Ovary (tissue), 9 donors: ENCODE measurements around the gene GPR25. TPM values are rescaled to one million over a fixed set of nuclear protein-coding genes. Genes with fewer than 3 reads are reported as not detected.

Experiments
- DNase-seq, 5 donors: peaks; one replicate each; pipeline ENCODE4 v3.0.0-alpha.2; 2019 to 2020
- H3K27ac ChIP-seq, 2 donors: fragments of 200-600 bp; one replicate each; pipeline versions ENCODE4 v1.5.1 to v1.8.0; 2019 to 2022
- H3K27me3 ChIP-seq: fragments of 200-600 bp; one replicate; pipeline ENCODE4 v1.8.0; 2022
- H3K36me3 ChIP-seq: fragments of 200-600 bp; sonication (generic); one replicate; pipeline ENCODE4 v1.5.1; 2019
- H3K4me1 ChIP-seq: one replicate; pipeline ENCODE4 v1.8.1; 2013; ENCODE audit warnings: mild to moderate bottlenecking, moderate library complexity; ENCODE audit not compliant: insufficient read depth
- H3K4me3 ChIP-seq: fragments of 200-600 bp; sonication (generic); one replicate; pipeline ENCODE4 v1.5.1; 2017
- H3K9me3 ChIP-seq, 2 donors: fragments of 200-600 bp in 1 of 2; sonication (generic) in 1 of 2; one replicate each; pipeline versions ENCODE4 v1.5.1 to v1.8.1; 2013 to 2019; ENCODE audit warnings: mild to moderate bottlenecking in 1 of 2, moderate library complexity in 1 of 2
- CTCF ChIP-seq, 3 donors: fragments of 450-650 bp in 2 of 3; fragments of 200-600 bp in 1 of 3; IDR thresholded peaks; one replicate each; pipeline versions ENCODE4 v1.5.1 to v1.8.0; 2016 to 2022; ENCODE audit warnings: antibody characterized with exemption in 3 of 3, mild to moderate bottlenecking in 1 of 3
- EP300 ChIP-seq: sonication (generic); formaldehyde crosslinking; IDR thresholded peaks from one replicate; pipeline ENCODE4 v1.6.1; 2017; ENCODE audit warnings: antibody characterized with exemption
- POLR2A ChIP-seq: fragments of 450-650 bp; IDR thresholded peaks from one replicate; pipeline ENCODE4 v1.6.1; 2017; ENCODE audit warnings: antibody characterized with exemption, mild to moderate bottlenecking, moderate library complexity
- WGBS, 3 donors: extraction: QIAGEN DNeasy Blood & Tissue Kit in 1 of 3; methylation state at CpG; one replicate each; pipeline versions ENCODE4 v1.1.5 to v1.1.7; 2013 to 2017; 5-methylcytosine and 5-hydroxymethylcytosine counted together
- intact Hi-C, 4 donors: fragments of 100-400 bp; cut with DNase I; formaldehyde crosslinking; loops; one replicate each; pipeline versions ENCODE4 v1.11.0 to v1.15.1; 2022 to 2023
- polyA plus RNA-seq, 2 donors: library from polyadenylated mRNA; stranded (reverse); fragments of 200-250 nt in 1 of 2; fragments of 350-450 nt in 1 of 2; fragmentation: Illumina TruSeq in 1 of 2; extraction: RNeasy Lipid Tissue Mini Kit (QIAGEN cat#74804) in 1 of 2; gene quantifications; one replicate each; pipeline ENCODE4 v1.2.3, GENCODE V29; 2013 to 2014
- total RNA-seq, 7 donors: library from RNA; depleted of rRNA in 2 of 7; stranded (reverse); fragments of >200 nt in 2 of 7; fragmentation: NEBNext Ultra II Directional in 3 of 7; extraction: Animal tissue kit (Norgen Biotek cat#: 25700) in 3 of 7; gene quantifications; one replicate each; pipeline versions ENCODE4 v1.1.0 to v1.2.4, GENCODE V29; 2016 to 2023
- donor health status: DM: no; HTN: no; CAD: no; lungs with moderate emphysema.
- donor health status: DM: no; HTN: no; CAD: no.
- donor health status: Bipolar disorder and iron deficiency.
- donor health status: DM: yes; HTN: yes; CAD: no.
- donor health status: DM: no; HTN: no; CAD: no.
- donor health status: DM: yes; HTN: yes; CAD: no.

GPR25 gene
- total and polyA plus RNA-seq, 9 donors = 0.06 TPM; not detected in 8

DNA sequence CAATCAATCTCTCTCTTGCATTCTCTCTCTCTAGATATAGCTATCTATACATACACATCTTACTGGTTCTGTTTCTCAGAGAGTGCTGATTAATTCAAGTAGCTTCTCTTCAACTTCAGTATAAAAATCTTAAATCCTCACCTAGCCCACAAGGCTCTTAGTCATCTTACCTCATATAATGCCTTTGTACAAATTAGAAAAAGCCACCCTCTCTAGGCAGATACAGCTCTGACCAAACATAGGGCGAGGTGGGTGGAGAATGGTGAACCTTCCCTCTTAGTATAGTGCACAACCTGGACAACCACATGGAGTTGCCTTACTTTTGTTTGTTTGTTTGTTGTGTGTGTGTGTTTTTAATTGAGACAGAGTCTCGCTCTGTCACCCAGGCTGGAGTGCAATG is 16.8 kb downstream of the GPR25 start:
- H3K4me3 ChIP-seq = no peak overlapping the region
- no peaks in the 10 kb centered on the region for H3K27me3 ChIP-seq
- H3K4me1 ChIP-seq = no peaks in the 10 kb centered on the region
- H3K36me3 ChIP-seq = no peaks in the 10 kb centered on the region
- intact Hi-C loops = no loop called here
- WGBS, 3 donors = 93 to 95% (median 95%) methylated on average over 2 of the region's 2 CpGs
- no peaks in the 10 kb centered on the region for H3K9me3 ChIP-seq
- no peak for DNase-seq
- TF ChIP-seq EP300 (no peak), POLR2A (no peak), CTCF (IDR thresholded peaks at IDR 0.05) (no peak)
- H3K27ac ChIP-seq = no peak overlapping the region

DNA sequence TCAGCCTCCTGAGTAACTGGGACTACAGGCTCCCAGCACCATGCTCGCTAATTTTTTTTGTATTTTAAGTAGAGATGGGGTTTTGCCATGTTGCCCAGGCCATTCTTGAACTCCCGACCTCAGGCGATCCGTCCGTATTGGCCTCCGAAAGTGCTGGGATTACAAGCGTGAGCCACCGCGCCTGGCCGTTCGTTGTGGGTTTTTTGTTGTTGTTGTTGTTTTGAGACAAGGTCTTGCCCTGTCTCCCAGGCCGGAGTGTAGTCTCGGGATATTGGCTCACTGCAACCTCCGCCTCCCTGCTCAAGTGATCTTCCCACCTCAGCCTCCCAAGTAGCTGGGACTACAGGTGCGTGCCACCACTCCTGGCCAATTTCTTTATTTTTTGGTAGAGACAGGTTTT is 17.2 kb downstream of the GPR25 start:
- no peaks in the 10 kb centered on the region for H3K9me3 ChIP-seq
- TF ChIP-seq CTCF (IDR thresholded peaks at IDR 0.05) (no peak), EP300 (no peak), POLR2A (no peak)
- no peak for DNase-seq
- H3K27me3 ChIP-seq = no peaks in the 10 kb centered on the region
- no peak overlapping the region for H3K4me3 ChIP-seq
- H3K36me3 ChIP-seq = no peaks in the 10 kb centered on the region
- no peak overlapping the region for H3K27ac ChIP-seq
- WGBS, 3 donors = 90 to 95% (median 92%) methylated on average over 15 of the region's 15 CpGs
- H3K4me1 ChIP-seq = no peaks in the 10 kb centered on the region
- intact Hi-C loops = no loop called here

DNA sequence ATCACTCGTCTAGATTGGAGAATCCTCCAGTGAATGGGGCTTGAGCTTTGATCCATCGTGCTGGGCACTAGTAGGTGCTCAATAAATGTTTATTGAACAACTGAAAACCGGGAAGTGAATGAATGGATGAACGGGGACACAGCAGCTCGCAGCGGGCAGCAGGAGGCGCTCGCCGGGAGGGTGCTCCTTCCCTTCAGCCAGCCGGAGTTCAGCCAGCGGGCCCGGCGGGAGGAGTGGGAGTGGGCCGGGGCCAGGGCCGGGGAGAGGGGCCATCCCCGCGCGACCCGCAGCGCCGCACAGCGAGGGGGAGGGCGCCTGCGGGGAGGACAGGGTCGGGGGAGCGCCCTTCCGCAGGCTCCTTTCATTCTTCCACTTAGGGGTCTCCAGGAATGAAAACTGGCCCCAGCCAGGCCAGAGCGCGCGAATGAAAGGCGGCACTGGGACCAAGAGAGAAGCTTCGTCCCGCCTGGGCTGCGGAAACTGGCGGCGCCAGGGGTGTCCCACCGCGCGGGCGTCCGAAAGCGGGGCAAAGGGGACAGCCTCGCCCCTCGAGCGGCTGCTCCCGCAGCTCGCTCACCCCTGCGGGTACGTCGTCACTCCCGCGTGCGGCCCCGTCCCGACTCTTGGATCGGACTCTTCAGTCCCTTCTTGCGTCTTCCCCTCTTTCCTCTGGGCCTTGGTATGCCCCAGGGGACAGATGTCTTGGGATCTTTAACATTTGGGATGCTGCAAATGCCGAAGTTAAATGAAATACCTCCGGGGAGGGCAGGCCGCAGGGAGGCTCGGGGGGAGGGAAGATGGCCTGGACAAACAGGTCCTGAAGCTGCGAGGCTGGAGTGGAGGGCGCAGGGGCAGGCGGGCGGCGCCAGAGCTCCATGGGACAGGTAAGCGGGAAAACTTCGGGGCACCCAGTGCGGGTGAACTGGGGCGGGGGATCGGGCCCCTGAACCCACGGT is 18.3 kb downstream of the GPR25 start:
- no peak for DNase-seq
- no peaks in the 10 kb centered on the region for H3K9me3 ChIP-seq
- TF ChIP-seq CTCF (IDR thresholded peaks at IDR 0.05) (no peak), POLR2A (no peak), EP300 (no peak)
- no peak overlapping the region for H3K27ac ChIP-seq
- peak overlapping the region; percentile 29 for H3K4me3 ChIP-seq
- H3K27me3 ChIP-seq = no peaks in the 10 kb centered on the region
- 2 to 6% (median 2%) methylated on average over 52 to 72 of the region's 72 CpGs for WGBS, 3 donors
- intact Hi-C loops = no loop called here
- H3K4me1 ChIP-seq = no peaks in the 10 kb centered on the region
- no peaks in the 10 kb centered on the region for H3K36me3 ChIP-seq

DNA sequence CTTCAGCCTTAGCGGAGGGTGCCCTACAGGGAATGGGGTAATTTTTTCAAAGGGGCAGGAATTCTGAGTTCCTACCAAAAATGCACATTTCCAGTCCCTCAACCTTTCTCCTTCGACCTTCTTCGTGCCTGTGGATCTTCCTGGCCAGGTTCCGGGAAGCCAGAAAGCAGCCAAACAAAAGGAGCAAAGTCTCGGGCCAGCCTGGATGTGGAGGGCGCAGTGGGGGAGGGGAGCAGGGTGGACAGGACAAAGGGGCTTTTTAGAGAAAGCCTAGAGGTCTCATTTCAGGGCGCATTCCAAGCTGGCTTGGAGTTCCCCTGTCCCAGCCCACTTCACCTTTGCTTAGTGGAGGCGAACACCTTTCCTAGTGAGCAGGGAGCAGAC is 19.0 kb downstream of the GPR25 start:
- no peak for TF ChIP-seq POLR2A
- TF ChIP-seq EP300 = no peak
- no peak for TF ChIP-seq CTCF (IDR thresholded peaks at IDR 0.05)
- intact Hi-C loops = no loop called here
- no peak for DNase-seq
- no peaks in the 10 kb centered on the region for H3K36me3 ChIP-seq
- no peak overlapping the region for H3K4me3 ChIP-seq
- H3K4me1 ChIP-seq = no peaks in the 10 kb centered on the region
- H3K27me3 ChIP-seq = no peaks in the 10 kb centered on the region
- H3K27ac ChIP-seq = no peak overlapping the region
- no peaks in the 10 kb centered on the region for H3K9me3 ChIP-seq
- WGBS, 3 donors = 34 to 49% (median 42%) methylated on average over 8 of the region's 8 CpGs
